T-cell (primary cell): Measurements from ENCODE around the gene TANGO2. TPM values are rescaled to one million over a fixed set of nuclear protein-coding genes. Genes with fewer than 3 reads are reported as not detected.

Experiments
- ATAC-seq, 4 experiments: fragments of 200-7000 bp in 3 of 4; fragments of 150-1000 bp in 1 of 4; cut with Tn5 transposase; replicated peaks in 1 of 4; 1 replicate in 3 of 4; 2 replicates in 1 of 4; pipeline ENCODE4 v1.10.0; 2021; ENCODE audit warnings: moderate library complexity in 3 of 4, mild to moderate bottlenecking in 2 of 4, moderate number of reproducible peaks in 1 of 4
- CTCF ChIA-PET, 2 donors: fragments of 300-600 bp; sonication (Branson Sonifier 250); formaldehyde crosslinking; loops; one replicate each; lab custom pipeline; 2022; ENCODE audit warnings: antibody characterized with exemption in 2 of 2; lab: Charles Lee
- POLR2A ChIA-PET, 2 donors: fragments of 300-600 bp; sonication (Branson Sonifier 250); formaldehyde crosslinking; loops; one replicate each; lab custom pipeline; 2022; ENCODE audit warnings: antibody characterized with exemption in 2 of 2; lab: Charles Lee
- DNase-seq, 35 experiments: peaks; one replicate each; pipeline versions ENCODE4 v3.0.0 to v3.0.0-alpha.2; 2013 to 2023
- H3K27ac ChIP-seq: one replicate; pipeline ENCODE4 v1.5.1; 2013; ENCODE audit warnings: low read length
- H3K27me3 ChIP-seq, 2 experiments: replicated peaks in 1 of 2; 1 replicate in 1 of 2; 2 replicates in 1 of 2; pipeline versions ENCODE4 v1.6.1 to v1.7.0; 2013; ENCODE audit warnings: low read length in 1 of 2, mixed read lengths in 1 of 2; ENCODE audit not compliant: control insufficient read depth in 2 of 2, insufficient read depth in 2 of 2; ENCODE audit errors: extremely low read depth in 1 of 2
- H3K36me3 ChIP-seq, 2 donors: 1 replicate in 1 of 2; 2 replicates in 1 of 2; pipeline versions ENCODE4 v1.6.1 to v1.7.0; 2013; ENCODE audit warnings: low read length in 1 of 2; ENCODE audit not compliant: control insufficient read depth in 2 of 2, insufficient read depth in 1 of 2; ENCODE audit errors: extremely low read depth in 1 of 2
- H3K4me1 ChIP-seq, 2 experiments: 1 replicate in 1 of 2; 2 replicates in 1 of 2; pipeline versions ENCODE4 v1.6.1 to v1.7.0; 2013; ENCODE audit warnings: low read length in 2 of 2, mixed read lengths in 1 of 2; ENCODE audit not compliant: insufficient read depth in 2 of 2, control insufficient read depth in 1 of 2; ENCODE audit errors: extremely low read depth in 1 of 2
- H3K4me3 ChIP-seq, 2 donors: 1 replicate in 1 of 2; 2 replicates in 1 of 2; pipeline versions ENCODE4 v1.5.1 to v1.7.0; 2013; ENCODE audit warnings: mild to moderate bottlenecking in 2 of 2, low read length in 1 of 2, moderate library complexity in 1 of 2; ENCODE audit not compliant: control insufficient read depth in 1 of 2; ENCODE audit errors: extremely low read depth in 1 of 2
- H3K9me3 ChIP-seq: 2 replicates; pipeline ENCODE4 v1.7.0; 2013
- H3K27ac Mint-ChIP-seq, 2 donors: one replicate each; pipeline ENCODE4 v1.8.0; 2020 to 2021; ENCODE audit warnings: mild to moderate bottlenecking in 2 of 2, mixed read lengths in 2 of 2
- H3K27me3 Mint-ChIP-seq, 2 donors: one replicate each; pipeline ENCODE4 v1.8.0; 2021 to 2022; ENCODE audit warnings: mixed read lengths in 2 of 2
- H3K36me3 Mint-ChIP-seq: one replicate; pipeline ENCODE4 v1.8.0; 2021; ENCODE audit warnings: mixed read lengths
- H3K4me1 Mint-ChIP-seq, 3 donors: one replicate each; pipeline ENCODE4 v1.8.0; 2020 to 2022; ENCODE audit warnings: mixed read lengths in 3 of 3, mild to moderate bottlenecking in 1 of 3
- H3K4me3 Mint-ChIP-seq, 3 donors: one replicate each; pipeline ENCODE4 v1.8.0; 2020 to 2022; ENCODE audit warnings: mild to moderate bottlenecking in 3 of 3, mixed read lengths in 3 of 3, moderate library complexity in 3 of 3
- H3K9me3 Mint-ChIP-seq, 3 donors: one replicate each; pipeline ENCODE4 v1.8.0; 2020 to 2022; ENCODE audit warnings: mixed read lengths in 3 of 3
- WGBS: methylation state at CpG from one replicate; pipeline ENCODE4 v1.1.5; 2013; ENCODE audit warnings: missing lambda C conversion rate; ENCODE audit not compliant: insufficient coverage; 5-methylcytosine and 5-hydroxymethylcytosine counted together
- total RNA-seq, 35 experiments: library from RNA in 6 of 35; stranded (reverse) in 6 of 35; fragments of 120-200 nt in 1 of 35; gene quantifications; one replicate each; pipeline versions ENCODE4 v1.2.1 to v1.2.4 and lab custom pipeline; 2013 to 2026

Gene TANGO2
- total RNA-seq, 5 donors from 2014 or later (not counting 1 experiment from before 2014, with no cell fraction given): 29.9 to 48.4 (median 43.7) TPM

GRCh38 chr22:19990609-19991394, 30.1 kb upstream of the TANGO2 start:
- 92% methylated on average over 18 of the region's 20 CpGs for WGBS
- CTCF ChIA-PET: interaction anchor here in 1 of 2 donors (0.6 kb wide), 1 partner anchor 20 kb away, joined by 4 read pairs; no protein-coding TSS in a partner anchor
- no peaks in the 10 kb centered on the region for H3K27me3 Mint-ChIP-seq

GRCh38 chr22:19991395-19991644, 29.6 kb upstream of the TANGO2 start:
- no peak overlapping the region for H3K27ac Mint-ChIP-seq
- H3K4me3 ChIP-seq: no peak overlapping the region
- ChIA-PET CTCF (no interaction called here), POLR2A (no interaction called here)
- DNase-seq: no peak
- no peak overlapping the region for H3K4me3 Mint-ChIP-seq
- no peak for ATAC-seq
- H3K36me3 Mint-ChIP-seq: no peaks in the 10 kb centered on the region
- H3K27me3 Mint-ChIP-seq: no peaks in the 10 kb centered on the region
- H3K4me1 ChIP-seq: peaks cover 0 to 13% of the 10 kb centered on the region in 2 experiments
- H3K27me3 ChIP-seq: peaks cover 0 to 15% of the 10 kb centered on the region in 2 experiments
- H3K4me1 Mint-ChIP-seq: peaks cover 0 to 2% (median 1%) of the 10 kb centered on the region in 3 donors
- H3K9me3 Mint-ChIP-seq: no peaks in the 10 kb centered on the region
- no peaks in the 10 kb centered on the region for H3K36me3 ChIP-seq
- H3K27ac ChIP-seq: no peak overlapping the region
- no peaks in the 10 kb centered on the region for H3K9me3 ChIP-seq

More at GRCh38 chr22:19990609-19991394, 30.1 kb upstream of the TANGO2 start:
- POLR2A ChIA-PET: no interaction called here
- Histone ChIP-seq H3K27me3 (peaks cover 0 to 20% of the 10 kb centered on the region in 2 experiments), H3K36me3 (no peaks in the 10 kb centered on the region), H3K4me1 (peaks cover 0 to 18% of the 10 kb centered on the region in 2 experiments), H3K27ac (no peak overlapping the region), H3K4me3 (no peak overlapping the region), H3K9me3 (no peaks in the 10 kb centered on the region)
- ATAC-seq (no peak), DNase-seq (no peak)
- H3K27ac Mint-ChIP-seq: no peak overlapping the region
- no peaks in the 10 kb centered on the region for H3K9me3 Mint-ChIP-seq
- no peak overlapping the region for H3K4me3 Mint-ChIP-seq
- H3K4me1 Mint-ChIP-seq: peaks cover 0 to 3% (median 3%) of the 10 kb centered on the region in 3 donors
- H3K36me3 Mint-ChIP-seq: no peaks in the 10 kb centered on the region

GRCh38 chr22:19991645-19992451, 29.1 kb upstream of the TANGO2 start:
- Mint-ChIP-seq H3K4me1 (no peaks in the 10 kb centered on the region), H3K36me3 (no peaks in the 10 kb centered on the region), H3K9me3 (no peaks in the 10 kb centered on the region), H3K27ac (no peak overlapping the region), H3K27me3 (no peaks in the 10 kb centered on the region), H3K4me3 (no peak overlapping the region)
- 87% methylated on average over 19 of the region's 23 CpGs for WGBS
- Histone ChIP-seq H3K27ac (no peak overlapping the region), H3K9me3 (no peaks in the 10 kb centered on the region), H3K27me3 (peaks cover 0 to 12% of the 10 kb centered on the region in 2 experiments), H3K36me3 (no peaks in the 10 kb centered on the region), H3K4me1 (peaks cover 0 to 8% of the 10 kb centered on the region in 2 experiments), H3K4me3 (no peak overlapping the region)
- ChIA-PET CTCF (no interaction called here), POLR2A (no interaction called here)
- DNase-seq (no peak), ATAC-seq (no peak)

GRCh38 chr22:19992481-19992911, 28.4 kb upstream of the TANGO2 start:
- H3K4me1 ChIP-seq: peaks cover 0 to 4% of the 10 kb centered on the region in 2 experiments
- H3K4me3 ChIP-seq: no peak overlapping the region
- Mint-ChIP-seq H3K36me3 (no peaks in the 10 kb centered on the region), H3K9me3 (no peaks in the 10 kb centered on the region), H3K4me1 (no peaks in the 10 kb centered on the region), H3K27ac (no peak overlapping the region), H3K27me3 (no peaks in the 10 kb centered on the region), H3K4me3 (no peak overlapping the region)
- H3K27me3 ChIP-seq: peaks cover 0 to 16% of the 10 kb centered on the region in 2 experiments
- H3K9me3 ChIP-seq: no peaks in the 10 kb centered on the region
- WGBS: 72% methylated on average over 4 of the region's 7 CpGs
- ChIA-PET CTCF (no interaction called here), POLR2A (no interaction called here)
- H3K27ac ChIP-seq: no peak overlapping the region
- DNase-seq (no peak), ATAC-seq (no peak)
- H3K36me3 ChIP-seq: no peaks in the 10 kb centered on the region

GRCh38 chr22:19992921-19993355, 28.0 kb upstream of the TANGO2 start:
- H3K27ac Mint-ChIP-seq: no peak overlapping the region
- no peaks in the 10 kb centered on the region for H3K36me3 Mint-ChIP-seq
- DNase-seq (no peak), ATAC-seq (no peak)
- WGBS: 83% methylated on average over 6 of the region's 6 CpGs
- H3K4me1 Mint-ChIP-seq: no peaks in the 10 kb centered on the region
- no peaks in the 10 kb centered on the region for H3K27me3 Mint-ChIP-seq
- Histone ChIP-seq H3K9me3 (no peaks in the 10 kb centered on the region), H3K4me1 (no peaks in the 10 kb centered on the region), H3K4me3 (no peak overlapping the region), H3K27ac (no peak overlapping the region), H3K36me3 (no peaks in the 10 kb centered on the region), H3K27me3 (peaks cover 0 to 16% of the 10 kb centered on the region in 2 experiments)
- CTCF ChIA-PET: no interaction called here
- POLR2A ChIA-PET: no interaction called here
- no peak overlapping the region for H3K4me3 Mint-ChIP-seq
- H3K9me3 Mint-ChIP-seq: no peaks in the 10 kb centered on the region

GRCh38 chr22:19993926-19994325, 27.0 kb upstream of the TANGO2 start:
- WGBS: 79% methylated on average over 7 of the region's 7 CpGs
- CTCF ChIA-PET: no interaction called here
- POLR2A ChIA-PET: no interaction called here
- Histone ChIP-seq H3K36me3 (no peaks in the 10 kb centered on the region), H3K9me3 (no peaks in the 10 kb centered on the region), H3K27ac (no peak overlapping the region), H3K4me3 (no peak overlapping the region), H3K4me1 (no peaks in the 10 kb centered on the region), H3K27me3 (peaks cover 0 to 20% of the 10 kb centered on the region in 2 experiments)
- H3K4me3 Mint-ChIP-seq: no peak overlapping the region
- no peaks in the 10 kb centered on the region for H3K36me3 Mint-ChIP-seq
- ATAC-seq (no peak), DNase-seq (no peak)
- H3K27ac Mint-ChIP-seq: no peak overlapping the region
- H3K4me1 Mint-ChIP-seq: no peaks in the 10 kb centered on the region
- H3K9me3 Mint-ChIP-seq: no peaks in the 10 kb centered on the region
- H3K27me3 Mint-ChIP-seq: no peaks in the 10 kb centered on the region
